Measurements from ENCODE around the gene SUMO3.

DNA sequence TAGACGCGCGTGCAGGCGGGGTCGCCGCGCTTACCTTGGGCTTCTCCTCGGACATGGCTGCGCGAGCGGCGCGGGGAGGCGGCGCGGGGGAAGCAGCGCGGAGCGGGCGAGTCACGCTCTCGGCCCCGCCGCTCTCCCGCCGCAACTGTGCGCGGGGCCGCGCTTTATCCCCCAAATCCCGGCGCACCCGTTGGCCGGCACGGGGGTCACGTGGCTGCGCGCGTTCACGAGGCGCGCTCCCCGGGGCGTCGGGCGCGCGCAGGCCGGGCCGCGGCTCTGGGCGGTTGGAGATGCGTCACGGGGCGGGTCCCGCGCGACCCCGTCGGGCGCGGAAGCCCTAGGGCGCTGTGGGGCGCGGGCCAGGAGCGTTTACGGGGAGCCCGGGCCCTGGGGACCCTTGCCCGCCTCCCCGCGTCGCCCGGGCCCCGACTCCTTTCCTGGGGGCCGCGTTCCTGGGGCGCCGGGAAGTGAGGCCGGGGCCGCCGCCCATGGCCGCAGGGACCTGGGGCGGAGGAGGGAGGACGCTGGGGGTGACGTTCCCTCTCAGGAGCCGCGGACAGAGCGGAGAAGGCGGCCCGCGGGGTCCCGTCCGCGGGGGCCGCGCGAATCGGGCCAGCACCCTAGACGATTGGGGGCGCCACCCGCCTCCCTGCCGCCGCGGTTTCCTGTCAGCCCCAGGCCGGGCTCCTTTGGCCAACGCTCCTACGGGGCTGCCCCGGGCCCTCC lies at the start of gene SUMO3:
- TF ChIP-seq, protein P1, sequence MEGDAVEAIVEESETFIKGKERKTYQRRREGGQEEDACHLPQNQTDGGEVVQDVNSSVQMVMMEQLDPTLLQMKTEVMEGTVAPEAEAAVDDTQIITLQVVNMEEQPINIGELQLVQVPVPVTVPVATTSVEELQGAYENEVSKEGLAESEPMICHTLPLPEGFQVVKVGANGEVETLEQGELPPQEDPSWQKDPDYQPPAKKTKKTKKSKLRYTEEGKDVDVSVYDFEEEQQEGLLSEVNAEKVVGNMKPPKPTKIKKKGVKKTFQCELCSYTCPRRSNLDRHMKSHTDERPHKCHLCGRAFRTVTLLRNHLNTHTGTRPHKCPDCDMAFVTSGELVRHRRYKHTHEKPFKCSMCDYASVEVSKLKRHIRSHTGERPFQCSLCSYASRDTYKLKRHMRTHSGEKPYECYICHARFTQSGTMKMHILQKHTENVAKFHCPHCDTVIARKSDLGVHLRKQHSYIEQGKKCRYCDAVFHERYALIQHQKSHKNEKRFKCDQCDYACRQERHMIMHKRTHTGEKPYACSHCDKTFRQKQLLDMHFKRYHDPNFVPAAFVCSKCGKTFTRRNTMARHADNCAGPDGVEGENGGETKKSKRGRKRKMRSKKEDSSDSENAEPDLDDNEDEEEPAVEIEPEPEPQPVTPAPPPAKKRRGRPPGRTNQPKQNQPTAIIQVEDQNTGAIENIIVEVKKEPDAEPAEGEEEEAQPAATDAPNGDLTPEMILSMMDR (conservative IDR thresholded peaks at IDR 0.05; ENCODE audit: low read length), result no peak
- no peak for TF ChIP-seq EZH2phosphoT487 (IDR thresholded peaks at IDR 0.05; ENCODE audit: borderline replicate concordance, low read depth, low read length)
